ENCODE results near the gene MRPL53. TPM values are rescaled to one million over a fixed set of nuclear protein-coding genes. Genes with fewer than 3 reads are reported as not detected.

Gene MRPL53
- total and polyA plus RNA-seq, 2 of the 13 experiments (the other 11 are each of a cell fraction or from before 2014, with no cell fraction given) = 34.3 to 51.9 TPM

GRCh38 chr2:74472086-74472944, at the start of gene MRPL53 (continued):
- TF ChIP-seq ZNF724P (CRISPR knock-in tag; IDR thresholded peaks at IDR 0.05; ENCODE audit: borderline replicate concordance) (peak; percentile 88; the same call in 1 of the 2 replicates), RFXAP (CRISPR knock-in tag; IDR thresholded peaks at IDR 0.05; ENCODE audit: borderline replicate concordance) (peak; percentile 95; the same call in 1 of the 2 replicates), MBD4 (IDR thresholded peaks at IDR 0.05; ENCODE audit: borderline replicate concordance, low read length) (no peak), GMEB1 (CRISPR knock-in tag; IDR thresholded peaks at IDR 0.05; ENCODE audit: borderline replicate concordance) (peak; percentile 94), ZBED4 (CRISPR knock-in tag; IDR thresholded peaks at IDR 0.05; ENCODE audit: borderline replicate concordance) (peak; percentile 88; the same call in 1 of the 2 replicates), RXRA (CRISPR knock-in tag; IDR thresholded peaks at IDR 0.05) (peak; percentile 90), ZNF329 (CRISPR knock-in tag; IDR thresholded peaks at IDR 0.05; ENCODE audit: low read depth) (peak; percentile 82), ZNF788 (CRISPR knock-in tag; IDR thresholded peaks at IDR 0.05; ENCODE audit: borderline replicate concordance) (peak; percentile 98), CCAR2 (optimal IDR thresholded peaks at IDR 0.05; ENCODE audit: low read depth, low read length) (no peak), ZNF543 (CRISPR knock-in tag; IDR thresholded peaks at IDR 0.05) (peak; percentile 95; the same call in 1 of the 2 replicates), ZFP36L2 (CRISPR knock-in tag; IDR thresholded peaks at IDR 0.05) (peak; percentile 16; the same call in 1 of the 2 replicates), ZNF317 (CRISPR knock-in tag; IDR thresholded peaks at IDR 0.05) (peak; percentile 88; the same call in 1 of the 2 replicates), NFYB (CRISPR knock-in tag; IDR thresholded peaks at IDR 0.05) (peak; percentile 77), ZMAT5 (CRISPR knock-in tag; IDR thresholded peaks at IDR 0.05; ENCODE audit: borderline replicate concordance, low read depth) (no peak), MED8 (CRISPR knock-in tag; IDR thresholded peaks at IDR 0.05; ENCODE audit: insufficient replicate concordance) (peak; percentile 90), SP2 (CRISPR knock-in tag; IDR thresholded peaks at IDR 0.05) (peak; percentile 81), EHMT2 (IDR thresholded peaks at IDR 0.05; ENCODE audit: borderline replicate concordance, low read depth, low read length) (no peak; the same call in 1 of the 2 replicates), DMTF1 (CRISPR knock-in tag; IDR thresholded peaks at IDR 0.05) (no peak), ATM (IDR thresholded peaks at IDR 0.05; ENCODE audit: borderline replicate concordance) (no peak)

All from HepG2 (cell line).